HCT116 (cell line): Measurements from ENCODE around the gene TBCD. TPM values are rescaled to one million over a fixed set of nuclear protein-coding genes. Genes with fewer than 3 reads are reported as not detected.

Experiments
- ATAC-seq: fragments of 200-7000 bp; cut with Tn5 transposase; 2 replicates; pipeline ENCODE4 v1.9.1; 2020; ENCODE audit warnings: mild to moderate bottlenecking, moderate library complexity
- BruUV-seq: library from RNA; stranded (reverse); fragments of 400-500 nt; replicated peaks from 2 replicates; lab custom pipeline; 2021; lab: Mats Ljungman, UMichigan
- CTCF ChIA-PET: fragments of 300-600 bp; sonication (Branson Sonifier 250); formaldehyde crosslinking; loops from one replicate; lab custom pipeline; 2021; ENCODE audit warnings: antibody characterized with exemption; lab: Charles Lee
- POLR2A ChIA-PET: fragments of 300-600, 350-600 bp; sonication (Branson Sonifier 250); formaldehyde crosslinking; loops from one replicate; lab custom pipeline; 2021; ENCODE audit warnings: antibody characterized with exemption; lab: Charles Lee
- RAD21 ChIA-PET, 2 experiments: fragments of 300-600 bp; sonication (Branson Sonifier 250); formaldehyde crosslinking; loops; one replicate each; lab custom pipeline; 2023; ENCODE audit warnings: low total read pairs in 2 of 2; ENCODE audit not compliant: uncharacterized antibody in 2 of 2, unreplicated experiment in 2 of 2, low non-redundant PET in 1 of 2; lab: Charles Lee
- DNase-seq: peaks from one replicate; pipeline ENCODE4 v3.0.0-alpha.2; 2010; ENCODE audit warnings: low read depth, low spot score
- H2AFZ ChIP-seq: fragments of 200-600 bp; shearing (Covaris generic), sonication (generic); 2 replicates; pipeline ENCODE4 v1.6.1; 2017; ENCODE audit warnings: low read depth, mixed run types, mixed read lengths, antibody characterized with exemption, low read length; ENCODE audit not compliant: poor library complexity, severe bottlenecking
- H3K27ac ChIP-seq: 2 replicates; pipeline ENCODE4 v1.5.1; 2012; ENCODE audit warnings: low read depth, low read length
- H3K27me3 ChIP-seq: fragments of 200-600 bp; sonication (generic); 2 replicates; pipeline ENCODE4 v1.6.1; 2016; ENCODE audit warnings: mixed run types, low read length, mixed read lengths; ENCODE audit not compliant: insufficient read depth
- H3K36me3 ChIP-seq, 2 experiments: fragments of 200-500 bp in 1 of 2; fragments of 200-600 bp in 1 of 2; sonication (Bioruptor generic) in 1 of 2; sonication (generic) in 1 of 2; 2 replicates each; pipeline versions ENCODE4 v1.5.1 to v1.6.1; 2014 to 2016; ENCODE audit warnings: low read length in 2 of 2, inconsistent platforms in 1 of 2, mixed read lengths in 1 of 2, mixed run types in 1 of 2; ENCODE audit not compliant: insufficient read depth in 2 of 2, control insufficient read depth in 1 of 2
- H3K4me1 ChIP-seq, 2 experiments: fragments of 200-600 bp in 1 of 2; sonication (generic) in 1 of 2; 2 replicates each; pipeline versions ENCODE4 v1.5.1 to v1.6.1; 2012 to 2017; ENCODE audit warnings: low read length in 2 of 2, inconsistent platforms in 1 of 2, mild to moderate bottlenecking in 1 of 2, mixed read lengths in 1 of 2, mixed run types in 1 of 2, moderate library complexity in 1 of 2; ENCODE audit not compliant: insufficient read depth in 2 of 2, control insufficient read depth in 1 of 2
- H3K4me2 ChIP-seq: fragments of 200-600 bp; sonication (generic); 2 replicates; pipeline ENCODE4 v1.6.1; 2017; ENCODE audit warnings: mixed run types, low read length, mixed read lengths
- H3K4me3 ChIP-seq, 2 experiments: fragments of 200-600 bp in 1 of 2; sonication (generic) in 1 of 2; replicated peaks in 1 of 2; 2 replicates each; pipeline ENCODE4 v1.5.1; 2011 to 2016; ENCODE audit warnings: low read length in 2 of 2, control low read depth in 1 of 2, low read depth in 1 of 2, mild to moderate bottlenecking in 1 of 2, mixed read lengths in 1 of 2, mixed run types in 1 of 2
- H3K79me2 ChIP-seq: fragments of 200-600 bp; sonication (generic); 2 replicates; pipeline ENCODE4 v1.6.1; 2017; ENCODE audit warnings: mild to moderate bottlenecking, mixed run types, low read length, moderate library complexity, mixed read lengths; ENCODE audit not compliant: insufficient read depth
- H3K9ac ChIP-seq: fragments of 200-600 bp; sonication (generic); 2 replicates; pipeline ENCODE4 v1.6.1; 2016; ENCODE audit warnings: low read length, mixed read lengths
- H3K9me2 ChIP-seq: fragments of 200-600 bp; sonication (generic), shearing (Covaris generic); 2 replicates; pipeline ENCODE4 v1.6.1; 2017; ENCODE audit warnings: mixed run types, mild to moderate bottlenecking, moderate library complexity; ENCODE audit not compliant: insufficient read depth
- H3K9me3 ChIP-seq, 2 experiments: fragments of 200-500 bp in 1 of 2; fragments of 200-600 bp in 1 of 2; sonication (Bioruptor generic) in 1 of 2; sonication (generic) in 1 of 2; 2 replicates each; pipeline ENCODE4 v1.6.1; 2014 to 2017; ENCODE audit warnings: low read length in 2 of 2, mixed read lengths in 2 of 2, inconsistent platforms in 1 of 2, low read depth in 1 of 2, mild to moderate bottlenecking in 1 of 2, mixed run types in 1 of 2, moderate library complexity in 1 of 2; ENCODE audit not compliant: control insufficient read depth in 1 of 2, insufficient read depth in 1 of 2
- H4K20me1 ChIP-seq: fragments of 200-600 bp; sonication (generic), shearing (Covaris generic); 2 replicates; pipeline ENCODE4 v1.6.1; 2017; ENCODE audit warnings: mixed run types, mild to moderate bottlenecking, moderate library complexity; ENCODE audit not compliant: insufficient read depth
- ELF1 ChIP-seq: IDR thresholded peaks from 2 replicates; pipeline ENCODE4 v1.6.1; 2012; ENCODE audit warnings: low read depth, borderline replicate concordance
- EZH2phosphoT487 ChIP-seq: fragments of 200-600 bp; IDR thresholded peaks from 2 replicates; pipeline ENCODE4 v1.6.1; 2018; ENCODE audit warnings: antibody characterized with exemption, borderline replicate concordance
- FOSL1 ChIP-seq: IDR thresholded peaks from 2 replicates; pipeline ENCODE4 v1.6.1; 2012; ENCODE audit warnings: low read depth
- JUND ChIP-seq: IDR thresholded peaks from 2 replicates; pipeline ENCODE4 v1.6.1; 2012
- intact Hi-C: fragments of 100-400 bp; cut with micrococcal nuclease; formaldehyde crosslinking; loops from 2 replicates; pipeline ENCODE4 v1.10.0; 2022
- total RNA-seq: library from RNA; stranded (reverse); gene quantifications from one replicate; pipeline ENCODE4 v1.2.1, GENCODE V29; 2021; ENCODE audit not compliant: unreplicated experiment
- TF ChIP-seq, protein P1 (sequence below), 3 experiments: fragments of 200-600 bp in 1 of 3; sonication (generic) in 1 of 3; IDR thresholded peaks in 2 of 3; conservative IDR thresholded peaks in 1 of 3; 2 replicates each; pipeline ENCODE4 v1.5.1; 2012 to 2017; ENCODE audit warnings: low read depth in 2 of 3, low read length in 2 of 3, antibody characterized with exemption in 1 of 3, borderline replicate concordance in 1 of 3, control low read depth in 1 of 3, mild to moderate bottlenecking in 1 of 3, mixed read lengths in 1 of 3, mixed run types in 1 of 3, moderate library complexity in 1 of 3; ENCODE audit not compliant: insufficient read depth in 1 of 3
- TF ChIP-seq, protein P2 (sequence below): IDR thresholded peaks from 2 replicates; pipeline ENCODE4 v1.6.1; 2012; ENCODE audit warnings: low read depth

TBCD gene
- total RNA-seq, 1 experiment from 2014 or later, result 152 TPM

DNA sequence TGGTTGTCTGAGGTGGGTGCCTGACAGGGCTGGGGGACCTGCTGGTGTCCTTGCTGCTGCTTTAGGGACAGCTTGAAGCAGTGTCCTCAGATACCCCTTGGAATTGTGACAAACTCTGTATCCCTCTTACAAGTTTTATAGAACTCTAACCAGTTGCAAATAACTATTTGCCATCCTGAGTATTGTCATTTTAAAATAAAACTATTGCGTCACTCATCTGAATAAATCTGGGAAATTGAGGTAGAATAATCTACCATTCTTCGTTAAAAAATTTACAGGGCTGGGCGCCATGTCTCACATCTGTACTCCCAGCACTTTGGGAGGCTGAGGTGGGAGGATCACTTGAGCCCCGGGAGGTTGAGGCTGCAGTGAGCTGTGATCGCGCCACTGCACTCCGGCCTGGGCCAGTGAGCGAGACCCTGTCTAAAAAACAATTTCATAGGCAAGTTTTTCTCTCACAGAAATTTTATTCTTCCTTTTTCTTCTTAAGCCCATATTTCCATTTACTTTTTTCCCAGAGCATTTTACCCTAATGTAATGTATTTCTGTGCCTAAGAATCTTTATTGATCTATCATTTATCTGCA is 73.8 kb downstream of the TBCD start:
- POLR2A ChIA-PET, result no interaction called here

More for the DNA sequence above, 73.8 kb downstream of the TBCD start:
- TF ChIP-seq, protein P1, sequence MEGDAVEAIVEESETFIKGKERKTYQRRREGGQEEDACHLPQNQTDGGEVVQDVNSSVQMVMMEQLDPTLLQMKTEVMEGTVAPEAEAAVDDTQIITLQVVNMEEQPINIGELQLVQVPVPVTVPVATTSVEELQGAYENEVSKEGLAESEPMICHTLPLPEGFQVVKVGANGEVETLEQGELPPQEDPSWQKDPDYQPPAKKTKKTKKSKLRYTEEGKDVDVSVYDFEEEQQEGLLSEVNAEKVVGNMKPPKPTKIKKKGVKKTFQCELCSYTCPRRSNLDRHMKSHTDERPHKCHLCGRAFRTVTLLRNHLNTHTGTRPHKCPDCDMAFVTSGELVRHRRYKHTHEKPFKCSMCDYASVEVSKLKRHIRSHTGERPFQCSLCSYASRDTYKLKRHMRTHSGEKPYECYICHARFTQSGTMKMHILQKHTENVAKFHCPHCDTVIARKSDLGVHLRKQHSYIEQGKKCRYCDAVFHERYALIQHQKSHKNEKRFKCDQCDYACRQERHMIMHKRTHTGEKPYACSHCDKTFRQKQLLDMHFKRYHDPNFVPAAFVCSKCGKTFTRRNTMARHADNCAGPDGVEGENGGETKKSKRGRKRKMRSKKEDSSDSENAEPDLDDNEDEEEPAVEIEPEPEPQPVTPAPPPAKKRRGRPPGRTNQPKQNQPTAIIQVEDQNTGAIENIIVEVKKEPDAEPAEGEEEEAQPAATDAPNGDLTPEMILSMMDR (IDR thresholded peaks at IDR 0.05 in 2 of 3, conservative IDR thresholded peaks at IDR 0.05 in 1 of 3; ENCODE audit: borderline replicate concordance in 1 of 3, insufficient read depth in 1 of 3, low read depth in 2 of 3, low read length in 2 of 3), result no peak
- TF ChIP-seq, protein P2, sequence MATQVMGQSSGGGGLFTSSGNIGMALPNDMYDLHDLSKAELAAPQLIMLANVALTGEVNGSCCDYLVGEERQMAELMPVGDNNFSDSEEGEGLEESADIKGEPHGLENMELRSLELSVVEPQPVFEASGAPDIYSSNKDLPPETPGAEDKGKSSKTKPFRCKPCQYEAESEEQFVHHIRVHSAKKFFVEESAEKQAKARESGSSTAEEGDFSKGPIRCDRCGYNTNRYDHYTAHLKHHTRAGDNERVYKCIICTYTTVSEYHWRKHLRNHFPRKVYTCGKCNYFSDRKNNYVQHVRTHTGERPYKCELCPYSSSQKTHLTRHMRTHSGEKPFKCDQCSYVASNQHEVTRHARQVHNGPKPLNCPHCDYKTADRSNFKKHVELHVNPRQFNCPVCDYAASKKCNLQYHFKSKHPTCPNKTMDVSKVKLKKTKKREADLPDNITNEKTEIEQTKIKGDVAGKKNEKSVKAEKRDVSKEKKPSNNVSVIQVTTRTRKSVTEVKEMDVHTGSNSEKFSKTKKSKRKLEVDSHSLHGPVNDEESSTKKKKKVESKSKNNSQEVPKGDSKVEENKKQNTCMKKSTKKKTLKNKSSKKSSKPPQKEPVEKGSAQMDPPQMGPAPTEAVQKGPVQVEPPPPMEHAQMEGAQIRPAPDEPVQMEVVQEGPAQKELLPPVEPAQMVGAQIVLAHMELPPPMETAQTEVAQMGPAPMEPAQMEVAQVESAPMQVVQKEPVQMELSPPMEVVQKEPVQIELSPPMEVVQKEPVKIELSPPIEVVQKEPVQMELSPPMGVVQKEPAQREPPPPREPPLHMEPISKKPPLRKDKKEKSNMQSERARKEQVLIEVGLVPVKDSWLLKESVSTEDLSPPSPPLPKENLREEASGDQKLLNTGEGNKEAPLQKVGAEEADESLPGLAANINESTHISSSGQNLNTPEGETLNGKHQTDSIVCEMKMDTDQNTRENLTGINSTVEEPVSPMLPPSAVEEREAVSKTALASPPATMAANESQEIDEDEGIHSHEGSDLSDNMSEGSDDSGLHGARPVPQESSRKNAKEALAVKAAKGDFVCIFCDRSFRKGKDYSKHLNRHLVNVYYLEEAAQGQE, result no peak
- TF ChIP-seq FOSL1 (no peak), EZH2phosphoT487 (no peak), ELF1 (no peak), JUND (no peak)
- intact Hi-C loops, result no loop called here
- H3K79me2 ChIP-seq, result peaks cover 23% of the 10 kb centered on the region; the same call in 1 of the 2 replicates
- ChIA-PET RAD21 (no interaction called here), CTCF (interaction anchor here (1.0 to 1.1 kb wide), 2 partner anchors 38 to 58 kb away, joined by 3 read pairs; no protein-coding TSS in a partner anchor)
- peaks cover 0 to 31% of the 10 kb centered on the region in 2 experiments; a peak in 2 of 4 replicates for H3K36me3 ChIP-seq
- H3K4me3 ChIP-seq, result no peak overlapping the region
- peaks cover 3% of the 10 kb centered on the region; the same call in 1 of the 2 replicates for H4K20me1 ChIP-seq
- no peak for DNase-seq
- no peaks in the 10 kb centered on the region for H3K9me2 ChIP-seq
- no peak overlapping the region for H3K27ac ChIP-seq
- H3K27me3 ChIP-seq, result no peaks in the 10 kb centered on the region
- no peak overlapping the region for H3K9ac ChIP-seq
- H3K4me2 ChIP-seq, result no peak overlapping the region
- H3K9me3 ChIP-seq, result peaks cover under 1 to 5% of the 10 kb centered on the region in 2 experiments; a peak in 2 of 4 replicates
- H2AFZ ChIP-seq, result no peak overlapping the region
- no peak for ATAC-seq
- no TSS peak for BruUV-seq
- H3K4me1 ChIP-seq, result no peaks in the 10 kb centered on the region
